Kidney (tissue), 14 donors: ENCODE measurements around the gene MCU. TPM values are rescaled to one million over a fixed set of nuclear protein-coding genes. Genes with fewer than 3 reads are reported as not detected.

Experiments
- DNase-seq, 5 donors: peaks; one replicate each; pipeline ENCODE4 v3.0.0-alpha.2; 2013 to 2020
- FAIRE-seq: peaks from 2 replicates; lab custom pipeline; 2012; peaks lifted over from hg19 to GRCh38; lab: Jason Lieb, UNC
- H3K27ac ChIP-seq, 2 donors: one replicate each; pipeline ENCODE4 v1.7.0; 2013; ENCODE audit warnings: low read depth in 2 of 2, low read length in 2 of 2, inconsistent platforms in 1 of 2
- H3K27me3 ChIP-seq: one replicate; pipeline ENCODE4 v1.7.1; 2013; ENCODE audit warnings: low read length, inconsistent platforms; ENCODE audit not compliant: control insufficient read depth, insufficient read depth
- H3K36me3 ChIP-seq, 3 donors: one replicate each; pipeline versions ENCODE4 v1.7.0 to v1.7.1; 2013; ENCODE audit warnings: low read length in 3 of 3, control low read depth in 1 of 3, inconsistent platforms in 1 of 3; ENCODE audit not compliant: insufficient read depth in 3 of 3, control insufficient read depth in 2 of 3
- H3K4me1 ChIP-seq, 3 donors: one replicate each; pipeline versions ENCODE4 v1.7.0 to v1.7.1; 2013; ENCODE audit warnings: low read length in 3 of 3, inconsistent platforms in 1 of 3, low read depth in 1 of 3; ENCODE audit not compliant: control insufficient read depth in 2 of 3, insufficient read depth in 2 of 3
- H3K4me3 ChIP-seq, 3 donors: one replicate each; pipeline versions ENCODE4 v1.7.0 to v1.8.1; 2013; ENCODE audit warnings: low read length in 3 of 3, control low read depth in 1 of 3, inconsistent platforms in 1 of 3
- H3K9ac ChIP-seq, 3 donors: one replicate each; pipeline versions ENCODE4 v1.7.0 to v1.7.1; 2013; ENCODE audit warnings: low read length in 3 of 3, control low read depth in 1 of 3, inconsistent platforms in 1 of 3
- H3K9me3 ChIP-seq, 3 donors: one replicate each; pipeline versions ENCODE4 v1.7.0 to v1.7.1; 2013; ENCODE audit warnings: low read length in 3 of 3, control low read depth in 1 of 3, inconsistent platforms in 1 of 3; ENCODE audit not compliant: control insufficient read depth in 2 of 3, insufficient read depth in 1 of 3
- CTCF ChIP-seq: IDR thresholded peaks from 3 replicates; pipeline ENCODE4 v1.5.1; 2012; ENCODE audit warnings: mild to moderate bottlenecking, moderate library complexity, borderline replicate concordance; ENCODE audit not compliant: insufficient read depth; ENCODE audit errors: extremely low read depth
- intact Hi-C: fragments of 100-400 bp; cut with DNase I; formaldehyde crosslinking; loops from one replicate; pipeline ENCODE4 v1.11.1; 2022
- polyA plus RNA-seq: library from polyadenylated mRNA; stranded (reverse); fragments of 350-450 nt; fragmentation: Illumina TruSeq; extraction: RNeasy Lipid Tissue Mini Kit (QIAGEN cat#74804); gene quantifications from one replicate; pipeline ENCODE4 v1.2.3, GENCODE V29; 2014; ENCODE audit warnings: low read depth, low replicate concordance; ENCODE audit not compliant: insufficient read depth
- total RNA-seq: library from RNA; stranded (reverse); fragmentation: NEBNext Ultra II Directional; extraction: Animal tissue kit (Norgen Biotek cat#: 25700); gene quantifications from one replicate; pipeline ENCODE4 v1.2.1, GENCODE V29; 2021
- donor health status: control.
- donor health status: control.
- donor health status: control.
- donor health status: control.
- donor health status: control.
- donor health status: DM: yes; HTN: yes; CAD: no.
- donor health status: Normal renal cell carcinoma (clear cell type).

The MCU gene
- total and polyA plus RNA-seq, 2 donors from 2014 or later, result 18.6 to 37.6 TPM

GRCh38 chr10:72660220-72660619 lies 31.7 kb upstream of the MCU start:
- no peaks in the 10 kb centered on the region for H3K27me3 ChIP-seq
- H3K9ac ChIP-seq, result no peak overlapping the region
- no peak for TF ChIP-seq CTCF
- no peak for DNase-seq
- no peaks in the 10 kb centered on the region for H3K9me3 ChIP-seq
- no peak overlapping the region for H3K27ac ChIP-seq
- H3K4me3 ChIP-seq, result no peak overlapping the region
- no peaks in the 10 kb centered on the region for H3K36me3 ChIP-seq
- no peak for FAIRE-seq
- intact Hi-C loops, result no loop called here
- H3K4me1 ChIP-seq, result no peaks in the 10 kb centered on the region

- FAIRE-seq (no peak), DNase-seq (no peak)
- Histone ChIP-seq H3K36me3 (no peaks in the 10 kb centered on the region), H3K27me3 (no peaks in the 10 kb centered on the region), H3K27ac (no peak overlapping the region), H3K9ac (no peak overlapping the region), H3K4me3 (no peak overlapping the region), H3K4me1 (no peaks in the 10 kb centered on the region), H3K9me3 (no peaks in the 10 kb centered on the region)
- no peak for TF ChIP-seq CTCF
- intact Hi-C loops, result no loop called here
These were observed 30.5 kb upstream of the MCU start for GRCh38 chr10:72661431-72661830.

- Histone ChIP-seq H3K36me3 (no peaks in the 10 kb centered on the region), H3K9me3 (no peaks in the 10 kb centered on the region), H3K9ac (no peak overlapping the region), H3K4me3 (no peak overlapping the region), H3K27me3 (no peaks in the 10 kb centered on the region), H3K4me1 (no peaks in the 10 kb centered on the region), H3K27ac (no peak overlapping the region)
- DNase-seq (no peak), FAIRE-seq (no peak)
- TF ChIP-seq CTCF, result no peak
- intact Hi-C loops, result no loop called here
These were observed 28.0 kb upstream of the MCU start for GRCh38 chr10:72663971-72664370.

GRCh38 chr10:72665925-72666324 lies 26.0 kb upstream of the MCU start:
- no peak for DNase-seq
- no peak for TF ChIP-seq CTCF
- no peak for FAIRE-seq
- Histone ChIP-seq H3K4me3 (no peak overlapping the region), H3K27ac (no peak overlapping the region), H3K36me3 (no peaks in the 10 kb centered on the region), H3K9me3 (no peaks in the 10 kb centered on the region), H3K4me1 (no peaks in the 10 kb centered on the region), H3K27me3 (no peaks in the 10 kb centered on the region), H3K9ac (no peak overlapping the region)
- intact Hi-C loops, result no loop called here
